Skeletal muscle cell (primary cell): ENCODE data around the gene SETD7.

ENCODE experiments used
- DNase-seq: peaks from one replicate; pipeline ENCODE4 v3.0.0-alpha.2; 2010; ENCODE audit warnings: low read depth
- H3K4me3 ChIP-seq: 2 replicates; pipeline ENCODE4 v1.5.1; 2011; ENCODE audit warnings: low read depth, mild to moderate bottlenecking, control low read depth, low read length, moderate library complexity

SETD7 gene

DNA sequence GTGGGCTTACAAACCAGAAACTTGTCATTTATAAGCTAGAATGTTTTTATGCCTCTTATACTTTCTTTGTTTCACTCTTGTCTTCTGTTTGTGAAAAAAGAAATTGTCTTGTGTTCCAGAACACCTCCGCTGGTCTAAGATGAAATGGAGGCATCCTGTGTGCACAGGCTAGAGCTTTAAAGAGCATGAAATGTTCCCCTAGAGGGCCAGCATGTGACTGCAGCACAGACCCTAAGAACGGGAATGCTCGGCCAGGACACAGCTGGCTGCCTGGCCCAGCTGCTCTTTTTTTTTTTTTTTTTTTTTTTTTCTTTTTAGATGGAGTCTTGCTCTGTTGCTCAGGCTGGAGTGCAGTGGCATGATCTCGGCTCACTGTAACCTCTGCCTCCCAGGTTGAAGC lies 33.6 kb downstream of the SETD7 start:
- no peak overlapping the region for H3K4me3 ChIP-seq
- no peak for DNase-seq

DNA sequence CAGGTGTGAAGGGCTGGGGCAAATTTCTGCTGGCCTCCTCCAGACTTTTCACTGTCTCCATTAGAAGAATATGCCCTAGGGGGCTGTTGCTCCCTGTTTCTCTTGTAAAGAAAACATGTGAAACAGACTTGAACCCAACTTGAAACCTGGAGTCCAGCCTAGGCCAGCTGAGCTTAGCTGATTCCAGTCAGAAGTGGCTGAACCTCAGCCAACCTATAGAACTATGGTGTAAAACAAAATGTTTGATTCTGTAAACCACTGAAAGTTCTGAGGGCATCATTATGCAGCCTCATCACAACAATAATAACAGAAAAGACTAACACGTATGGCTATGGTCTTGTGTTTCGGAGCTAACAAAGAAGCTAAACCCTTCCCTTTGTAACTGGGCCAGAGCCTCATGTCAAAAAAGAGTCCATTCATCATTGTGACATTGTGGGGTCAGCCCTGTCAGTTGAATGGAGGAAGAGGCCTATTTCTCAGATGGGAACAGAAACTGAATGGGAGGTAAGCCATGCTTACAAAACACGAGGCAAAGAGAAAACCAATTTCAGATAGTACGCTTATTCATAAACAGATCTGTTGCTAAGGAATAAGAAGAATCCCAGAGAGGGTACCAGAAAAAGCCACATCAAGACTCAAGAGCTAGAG lies 34.1 kb downstream of the SETD7 start:
- H3K4me3 ChIP-seq: no peak overlapping the region
- DNase-seq: no peak

DNA sequence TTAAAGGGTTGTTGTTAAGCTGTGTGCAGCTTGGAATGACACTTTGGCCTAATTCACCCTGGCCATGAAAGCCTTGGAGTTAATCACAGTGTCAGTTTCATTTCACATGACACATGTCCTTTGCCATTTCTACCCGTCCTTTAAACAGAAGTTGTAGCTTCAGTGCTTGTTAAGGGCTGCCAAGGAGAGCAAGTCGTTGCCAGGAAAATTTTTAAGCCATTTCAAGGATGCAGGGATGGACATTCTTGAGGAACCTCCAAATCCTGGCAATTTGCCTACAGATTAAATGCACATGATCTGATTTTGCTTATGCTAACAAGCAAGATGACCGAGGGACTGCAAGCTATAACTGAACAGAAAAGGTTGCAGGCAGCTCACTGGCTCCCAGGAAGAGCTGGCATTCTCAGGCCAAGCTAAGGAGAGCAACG lies 40.5 kb downstream of the SETD7 start:
- no peak for DNase-seq
- H3K4me3 ChIP-seq: no peak overlapping the region

DNA sequence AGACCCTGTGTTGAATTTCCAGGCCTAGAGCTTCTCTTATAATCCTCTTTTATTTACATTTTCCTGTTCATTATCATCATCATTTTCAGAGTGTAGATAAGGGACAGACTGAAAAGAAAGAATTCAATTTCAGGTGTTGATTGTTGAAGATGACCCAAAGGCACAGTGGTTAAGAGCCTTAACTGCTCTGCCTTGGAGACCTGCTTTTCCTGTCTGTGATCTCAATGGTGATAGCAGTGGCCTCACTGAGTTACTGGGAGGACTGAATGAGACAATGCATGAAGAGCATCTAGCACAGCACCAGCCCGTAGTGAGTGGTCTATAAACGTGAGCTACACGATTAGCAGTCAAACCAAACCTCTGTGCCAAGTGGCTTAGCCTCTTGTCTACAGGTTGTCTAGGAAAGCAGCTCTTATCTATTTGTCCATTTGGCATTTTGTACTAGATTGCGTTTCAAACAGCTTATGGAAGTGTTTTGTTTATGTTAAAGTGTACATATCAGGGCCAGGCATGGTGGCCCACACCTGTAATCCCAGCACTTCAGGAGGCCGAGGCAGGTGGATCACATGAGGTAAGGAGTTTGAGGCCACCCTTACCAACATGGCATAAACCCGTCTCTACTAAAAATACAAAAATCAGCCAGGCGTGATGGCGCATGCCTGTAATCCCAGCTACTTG lies 41.5 kb downstream of the SETD7 start:
- no peak for DNase-seq
- no peak overlapping the region for H3K4me3 ChIP-seq

DNA sequence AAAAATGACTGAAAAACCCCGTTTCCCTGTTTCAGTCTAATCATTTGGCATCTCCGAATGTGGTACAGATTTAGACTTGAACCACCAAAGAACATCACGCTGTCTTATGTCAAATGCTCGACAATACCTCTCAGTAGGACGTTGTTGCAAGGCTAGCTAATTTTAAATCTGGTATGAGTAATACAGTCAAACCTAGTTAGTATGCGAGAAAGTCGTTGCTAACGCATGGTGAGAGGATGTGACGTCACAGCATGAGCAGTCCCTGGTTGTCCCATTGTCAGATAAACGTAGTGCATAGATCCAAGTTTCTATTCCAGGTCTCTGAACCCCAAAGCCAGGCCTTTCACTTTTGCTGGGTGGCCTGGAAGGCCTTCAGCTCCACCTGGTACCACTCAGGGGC lies 44.7 kb downstream of the SETD7 start:
- no peak for DNase-seq
- H3K4me3 ChIP-seq: no peak overlapping the region

DNA sequence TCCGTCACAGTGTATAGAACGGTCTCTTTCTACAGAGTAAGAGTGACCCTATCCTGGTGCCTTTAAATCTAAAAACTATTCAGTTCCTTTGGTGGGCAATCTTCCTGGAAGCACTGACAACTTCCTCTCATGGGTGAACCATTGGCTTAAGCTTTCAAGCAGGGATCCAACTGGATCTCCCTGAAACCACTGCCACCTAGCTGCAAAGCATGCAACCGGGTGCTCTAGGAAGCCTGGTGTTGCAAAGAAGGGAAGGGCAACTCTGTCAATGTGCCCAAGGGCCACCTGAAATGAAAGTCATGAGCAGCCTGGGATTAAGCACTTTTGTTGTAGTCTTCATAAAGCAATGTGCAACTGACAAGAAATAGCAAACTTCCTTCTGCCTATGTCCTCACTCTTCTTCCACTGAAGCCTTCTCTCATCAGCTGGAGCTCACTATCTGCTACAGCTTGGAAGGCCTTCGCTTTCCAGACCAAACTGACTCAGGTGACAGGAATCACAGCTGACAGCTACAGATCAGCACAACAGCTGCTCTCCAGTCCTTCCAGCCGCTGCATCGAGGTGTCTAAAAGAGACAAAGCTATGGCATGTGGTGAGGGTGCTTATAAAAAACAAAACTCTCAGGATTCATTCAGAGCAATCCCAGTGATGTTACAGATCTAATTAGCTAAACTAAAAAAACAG lies 46.1 kb downstream of the SETD7 start:
- no peak for DNase-seq
- no peak overlapping the region for H3K4me3 ChIP-seq

DNA sequence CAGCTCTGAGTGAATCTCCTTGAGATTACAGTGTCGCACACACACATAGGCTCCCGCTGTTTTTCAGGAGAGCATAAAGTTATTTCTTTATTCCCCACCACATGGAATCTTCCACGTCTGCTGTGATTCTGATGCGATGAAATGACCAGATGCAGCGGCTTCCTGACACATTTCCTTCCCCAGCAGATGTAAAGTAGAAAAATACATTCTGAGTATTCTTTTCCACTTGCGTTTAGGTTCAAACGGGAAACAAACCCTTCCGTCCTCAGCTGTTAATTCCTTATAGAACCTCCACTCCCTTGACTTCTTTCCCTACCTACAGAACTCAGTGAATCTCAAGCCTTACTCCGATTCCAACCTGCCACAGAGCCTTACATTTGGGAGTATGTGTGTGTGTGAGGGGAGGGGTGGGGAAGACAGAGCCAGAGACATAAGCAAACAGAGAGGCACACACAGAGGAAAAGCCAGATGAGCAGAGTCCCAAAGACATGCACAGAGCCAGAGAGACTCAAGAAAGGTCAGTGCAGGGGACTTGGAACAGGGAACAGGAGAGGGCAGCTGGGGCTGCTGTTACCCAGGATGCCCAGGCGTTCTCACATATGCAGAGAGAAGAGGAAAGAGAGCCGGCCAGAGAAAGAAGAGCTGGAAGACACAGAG lies 47.3 kb downstream of the SETD7 start:
- no peak for DNase-seq
- no peak overlapping the region for H3K4me3 ChIP-seq

DNA sequence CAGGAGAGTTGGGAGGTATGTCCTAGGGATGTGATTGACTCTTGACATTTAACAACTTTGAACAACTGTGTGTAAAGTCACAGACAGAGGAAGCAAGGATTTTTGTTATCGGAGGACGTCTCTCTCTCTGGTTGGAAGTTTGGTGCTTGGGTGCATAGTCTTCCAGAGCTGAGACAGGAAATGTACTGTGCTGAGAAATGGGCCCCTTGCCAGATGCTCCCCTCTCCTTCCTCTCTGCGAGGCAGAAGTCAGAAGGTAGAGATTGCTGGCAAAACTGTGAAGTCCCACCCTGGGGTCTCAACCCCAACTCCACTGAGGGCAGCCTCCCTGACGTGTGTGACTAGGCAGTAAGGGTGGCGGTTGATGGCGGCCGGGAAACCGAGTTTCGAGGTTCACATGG lies 49.2 kb downstream of the SETD7 start:
- DNase-seq: no peak
- H3K4me3 ChIP-seq: no peak overlapping the region

DNA sequence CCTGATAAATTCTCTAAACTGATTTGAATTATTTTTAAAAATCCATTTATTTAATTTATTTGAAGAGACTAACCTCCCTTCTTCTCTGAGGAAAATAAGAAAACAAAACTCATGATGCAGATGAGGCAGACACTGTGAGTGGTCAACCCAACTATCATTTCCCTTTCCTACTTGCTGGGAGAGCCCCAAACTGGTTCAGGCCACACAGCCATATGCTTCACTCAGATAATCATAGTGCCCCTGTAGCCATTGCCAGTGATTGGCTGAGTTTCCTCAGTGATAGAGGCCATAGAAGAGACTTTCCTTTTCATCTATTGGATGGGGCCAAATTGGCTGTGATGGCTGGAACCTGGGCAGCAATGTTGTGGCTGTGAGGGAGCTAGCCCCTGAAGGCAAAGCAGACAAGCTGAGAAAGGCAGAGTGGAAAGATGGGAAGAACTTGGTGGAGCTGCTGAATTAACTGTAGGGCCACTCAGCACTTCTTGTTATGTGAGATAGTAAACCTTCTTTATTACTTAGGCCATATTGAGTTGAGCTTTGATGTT lies 52.3 kb downstream of the SETD7 start:
- no peak overlapping the region for H3K4me3 ChIP-seq
- DNase-seq: no peak

DNA sequence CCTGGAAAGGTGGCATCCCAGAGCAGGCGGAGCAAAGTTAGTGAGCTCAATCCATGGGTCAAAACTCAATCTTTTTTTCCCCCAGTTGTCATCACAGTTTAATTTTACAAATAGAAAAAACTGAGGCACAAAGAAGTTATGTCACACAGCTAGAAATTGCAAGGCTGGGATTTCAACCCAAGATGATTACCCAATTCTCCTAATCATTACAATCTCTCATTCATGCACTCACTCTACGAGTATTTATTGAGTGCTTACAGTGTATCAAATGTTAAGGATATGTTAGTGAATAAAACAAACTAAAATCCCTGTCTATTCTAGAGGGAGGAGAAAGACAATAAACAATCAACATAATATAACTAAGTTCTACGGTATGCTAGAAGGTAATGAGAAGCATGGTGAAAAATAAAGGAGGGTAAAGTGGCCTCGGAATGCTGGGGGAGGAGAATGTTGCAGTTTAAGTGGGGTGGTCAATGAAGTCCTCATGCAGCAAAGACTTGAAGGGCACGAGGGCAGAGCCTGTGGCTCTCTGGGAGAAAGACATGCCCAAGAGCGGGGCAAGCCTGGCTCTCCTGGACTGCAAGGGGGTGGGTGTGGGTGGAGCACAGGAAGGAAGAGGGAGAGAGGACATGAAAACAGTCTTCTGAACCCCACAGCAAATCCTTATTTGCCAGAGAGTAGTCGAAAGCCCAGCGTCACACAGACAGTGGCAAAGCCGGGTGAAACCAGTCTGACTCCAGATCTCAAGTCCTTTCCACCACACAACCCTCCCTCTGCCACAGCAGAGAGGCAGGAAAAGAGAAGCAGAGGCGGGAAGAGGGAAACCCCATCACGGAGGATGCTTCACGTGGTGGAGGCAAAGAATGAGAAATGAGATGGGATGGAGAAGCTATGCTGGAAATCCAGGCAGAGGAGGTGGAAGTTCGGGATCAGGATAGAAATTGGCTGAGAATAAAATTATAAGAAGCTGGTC lies 53.8 kb downstream of the SETD7 start:
- no peak for DNase-seq
- no peak overlapping the region for H3K4me3 ChIP-seq

DNA sequence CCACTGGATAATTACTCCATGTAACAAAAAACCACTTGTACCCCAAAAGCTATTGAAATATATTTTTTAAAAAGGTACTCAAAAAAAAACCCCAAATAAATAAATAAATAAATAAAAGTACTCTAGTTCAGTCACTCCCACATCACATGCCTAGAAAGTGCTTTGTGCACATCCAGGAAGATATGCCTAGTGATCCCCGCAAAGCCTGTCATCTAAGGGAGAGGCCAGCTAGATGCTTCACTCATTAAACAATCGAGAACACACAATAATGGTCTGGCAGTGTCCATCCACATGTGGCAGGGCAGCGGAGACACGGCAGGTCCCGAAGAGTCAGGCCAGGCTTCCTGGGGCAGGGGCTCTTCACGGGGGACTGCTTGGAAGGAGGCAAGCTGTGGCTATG lies 54.5 kb downstream of the SETD7 start:
- H3K4me3 ChIP-seq: no peak overlapping the region

DNA sequence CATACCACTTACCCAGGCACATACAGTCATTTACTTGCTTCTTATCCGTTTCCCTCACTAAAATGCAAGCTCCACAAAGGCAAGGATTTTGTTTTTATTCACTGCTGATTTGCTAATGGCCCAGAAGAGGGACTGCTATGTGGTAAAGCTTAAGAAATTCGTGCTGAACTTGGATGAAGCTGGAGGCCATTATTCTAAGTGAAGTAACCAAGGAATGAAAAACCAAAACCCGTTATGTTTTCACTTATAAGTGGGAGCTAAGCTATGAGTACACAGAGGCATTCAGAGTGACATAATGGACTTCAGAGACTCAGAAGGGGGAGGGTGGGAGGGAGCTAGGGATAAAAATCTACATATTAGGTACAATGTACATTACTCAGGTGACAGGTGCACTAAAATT lies 54.9 kb downstream of the SETD7 start:
- no peak overlapping the region for H3K4me3 ChIP-seq
- DNase-seq: no peak

More for the DNA sequence above, 54.5 kb downstream of the SETD7 start:
- DNase-seq: no peak

DNA sequence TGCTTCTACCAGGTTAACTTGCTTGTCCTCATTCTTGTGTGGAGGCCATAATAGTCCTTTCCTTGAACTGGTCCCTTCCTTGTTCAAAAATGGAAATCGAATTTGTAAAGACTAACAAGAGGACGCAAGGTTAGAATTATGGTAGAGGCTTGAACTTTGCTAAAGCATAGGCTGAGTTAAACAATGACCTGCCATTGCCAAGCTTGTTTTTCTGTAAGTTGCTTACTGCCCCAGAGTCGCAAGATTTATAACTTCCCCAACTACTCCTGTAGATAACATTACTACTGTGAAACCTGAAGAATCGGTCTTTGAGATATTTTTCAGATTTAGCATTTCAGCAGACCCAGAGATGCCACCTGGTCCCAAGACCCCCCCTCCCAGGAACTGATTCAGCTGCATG lies 56.8 kb downstream of the SETD7 start:
- no peak overlapping the region for H3K4me3 ChIP-seq
- no peak for DNase-seq

DNA sequence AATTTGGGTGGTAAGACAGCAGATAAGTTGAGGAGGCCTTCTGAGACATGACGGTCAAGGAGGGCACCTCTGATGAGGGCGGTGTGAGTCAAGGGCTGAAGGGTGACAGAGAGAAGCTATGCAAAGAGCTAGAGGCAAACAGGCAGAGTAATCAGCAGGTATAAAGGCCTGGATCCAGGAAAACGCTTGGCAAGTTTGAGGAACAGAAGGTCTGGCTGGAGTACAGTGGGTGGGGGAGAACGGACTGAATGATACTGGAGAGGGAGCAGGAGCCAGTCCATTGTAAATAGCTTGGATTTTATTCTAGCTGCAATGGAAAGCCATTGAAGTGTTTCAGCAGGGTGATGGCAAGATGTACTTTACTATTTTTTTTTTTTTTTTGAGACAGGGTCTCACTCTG lies 62.8 kb downstream of the SETD7 start:
- no peak for DNase-seq
- no peak overlapping the region for H3K4me3 ChIP-seq

DNA sequence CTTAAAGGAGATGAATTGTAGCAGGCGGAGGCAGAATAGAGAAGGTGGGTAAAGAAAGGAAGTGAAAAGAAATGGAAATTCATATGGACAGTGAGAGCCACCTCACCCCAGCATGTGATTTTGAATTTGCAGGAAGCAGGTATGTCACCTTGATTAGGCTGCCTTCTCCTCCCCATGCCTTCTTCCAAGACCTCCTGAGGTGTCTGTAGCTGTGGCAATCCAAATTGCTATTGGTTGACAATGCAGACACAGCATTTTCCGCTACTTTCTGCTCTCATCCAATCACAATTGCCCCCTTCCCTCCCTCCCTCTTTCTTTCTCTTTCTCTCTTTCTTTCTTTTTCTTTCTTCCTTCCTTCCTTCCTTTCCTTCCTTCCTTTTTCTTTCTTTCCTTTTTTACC lies 63.6 kb downstream of the SETD7 start:
- no peak overlapping the region for H3K4me3 ChIP-seq
- DNase-seq: no peak

DNA sequence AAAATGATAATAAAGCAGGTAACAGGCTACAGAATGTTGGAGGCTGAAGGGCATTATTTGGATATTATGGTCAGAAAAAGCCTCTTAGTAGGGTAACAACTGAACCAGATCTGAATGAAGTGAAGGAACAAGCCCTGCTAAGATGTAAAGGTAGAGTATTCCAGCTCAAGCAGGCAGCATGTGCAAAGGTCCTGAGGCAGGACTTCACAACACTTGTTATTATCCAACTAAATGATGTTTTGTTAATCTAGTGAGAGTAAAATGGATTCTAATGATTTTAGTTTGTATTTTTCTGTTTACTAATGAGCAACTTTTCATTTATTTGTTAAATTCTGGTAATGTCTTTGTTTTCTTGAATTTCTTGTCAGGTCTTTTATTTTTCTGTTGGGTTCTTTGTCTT lies 66.4 kb downstream of the SETD7 start:
- no peak for DNase-seq
- no peak overlapping the region for H3K4me3 ChIP-seq

DNA sequence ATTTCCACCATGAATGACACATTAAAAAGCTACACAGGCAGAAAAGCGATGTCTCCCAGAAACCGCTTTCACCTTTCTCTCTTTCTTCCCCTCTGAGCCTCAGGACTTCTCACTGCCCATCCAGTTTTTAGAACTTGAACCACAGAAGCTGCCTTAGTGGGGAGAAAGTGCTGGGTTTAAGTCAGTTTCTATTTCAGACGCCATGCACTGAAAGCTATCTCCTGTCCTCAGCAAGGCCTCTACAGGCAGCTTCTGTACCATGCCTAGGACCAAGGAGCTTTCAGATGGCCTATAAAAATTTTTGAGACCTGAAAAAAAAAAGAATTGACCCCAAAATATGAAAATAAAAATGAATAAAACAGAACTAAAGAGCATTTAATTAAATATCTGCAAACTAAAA lies 67.6 kb downstream of the SETD7 start:
- no peak for DNase-seq
- H3K4me3 ChIP-seq: no peak overlapping the region

DNA sequence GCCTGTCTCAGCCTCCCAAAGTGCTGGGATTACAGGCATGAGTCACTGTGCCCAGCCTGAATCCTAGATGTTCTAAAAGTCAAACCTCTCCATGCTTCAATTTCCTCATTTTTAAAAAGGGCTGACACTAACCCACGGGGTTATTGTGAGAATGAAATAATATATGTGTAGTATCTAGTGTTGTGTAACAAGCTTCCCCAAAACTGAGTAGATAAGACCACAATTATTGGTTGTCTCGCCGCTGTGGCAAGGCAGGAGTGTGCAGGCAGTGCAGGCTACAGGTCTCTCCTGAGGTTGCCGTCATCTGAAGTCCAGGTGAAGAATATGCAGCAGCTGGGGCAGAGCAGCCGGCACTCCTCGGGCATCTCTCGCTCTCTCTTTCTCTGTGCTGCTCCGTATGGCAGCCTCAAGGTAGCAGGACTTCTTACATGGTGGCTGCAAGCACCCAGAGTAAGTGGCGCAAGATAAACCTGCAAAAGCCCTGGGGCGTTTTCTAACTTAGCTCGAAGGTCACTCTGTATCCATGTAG lies 71.2 kb downstream of the SETD7 start:
- no peak overlapping the region for H3K4me3 ChIP-seq
- no peak for DNase-seq

DNA sequence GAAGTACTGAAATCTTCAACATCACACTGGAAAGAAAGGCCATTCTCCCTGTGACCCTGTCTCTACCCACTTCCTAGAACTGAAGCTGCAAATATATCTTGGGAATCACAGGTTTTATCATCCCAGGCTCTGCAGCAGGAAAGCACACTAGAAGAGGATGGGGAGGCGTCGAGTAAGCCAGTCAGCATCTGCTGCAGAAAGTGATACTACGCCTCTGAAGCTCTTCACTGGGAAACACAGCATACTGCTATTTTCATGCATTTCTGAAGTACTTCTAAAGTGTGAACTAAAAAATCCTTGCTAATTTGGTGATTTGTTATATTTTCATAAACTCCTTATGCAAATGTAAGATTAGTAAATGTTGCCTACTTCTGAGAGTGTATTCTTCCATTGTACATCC lies 73.0 kb downstream of the SETD7 start:
- DNase-seq: no peak

More for the DNA sequence above, 73.0 kb downstream of the SETD7 start:
- H3K4me3 ChIP-seq: no peak overlapping the region
